AG04450 (cell line): ENCODE results near the gene FAM171A2. TPM values are rescaled to one million over a fixed set of nuclear protein-coding genes. Genes with fewer than 3 reads are reported as not detected.

Experiments used
- CTCF ChIA-PET: fragments of 300-600, 350-600 bp; formaldehyde crosslinking; extraction: SDS; loops from one replicate; lab custom pipeline; 2022; ENCODE audit warnings: antibody characterized with exemption, inconsistent platforms; lab: Charles Lee
- POLR2A ChIA-PET: fragments of 350-600 bp; formaldehyde crosslinking; extraction: SDS; loops from one replicate; lab custom pipeline; 2021; ENCODE audit warnings: antibody characterized with exemption, inconsistent platforms; lab: Yijun Ruan, JAX
- DNase-seq: peaks from one replicate; pipeline ENCODE4 v3.0.0-alpha.2; 2011; ENCODE audit warnings: low read depth, low spot score
- H3K27ac ChIP-seq: one replicate; pipeline ENCODE4 v1.5.1; 2012; ENCODE audit warnings: low read depth, low read length, control low read depth
- H3K27me3 ChIP-seq: one replicate; pipeline ENCODE4 v1.6.0; 2012; ENCODE audit warnings: low read length; ENCODE audit not compliant: control insufficient read depth, insufficient read depth
- H3K4me3 ChIP-seq: 2 replicates; pipeline ENCODE4 v1.5.1; 2011; ENCODE audit warnings: mild to moderate bottlenecking, low read depth, low read length, control low read depth
- H3K9me3 ChIP-seq: 2 replicates; pipeline ENCODE4 v1.5.1; 2012; ENCODE audit warnings: low read length; ENCODE audit not compliant: control insufficient read depth, insufficient read depth
- polyA plus RNA-seq: library from polyadenylated mRNA; depleted of rRNA; stranded (reverse); fragments of >200 nt; gene quantifications from 2 replicates; pipeline ENCODE4 v1.2.3, GENCODE V29; 2011
- TF ChIP-seq, protein P1 (sequence below): IDR thresholded peaks from 2 replicates; pipeline ENCODE4 v1.5.1; 2011; ENCODE audit warnings: low read depth, low read length, control low read depth, inconsistent platforms

FAM171A2 gene
- polyA plus RNA-seq, 1 experiment = 5.3 TPM

DNA sequence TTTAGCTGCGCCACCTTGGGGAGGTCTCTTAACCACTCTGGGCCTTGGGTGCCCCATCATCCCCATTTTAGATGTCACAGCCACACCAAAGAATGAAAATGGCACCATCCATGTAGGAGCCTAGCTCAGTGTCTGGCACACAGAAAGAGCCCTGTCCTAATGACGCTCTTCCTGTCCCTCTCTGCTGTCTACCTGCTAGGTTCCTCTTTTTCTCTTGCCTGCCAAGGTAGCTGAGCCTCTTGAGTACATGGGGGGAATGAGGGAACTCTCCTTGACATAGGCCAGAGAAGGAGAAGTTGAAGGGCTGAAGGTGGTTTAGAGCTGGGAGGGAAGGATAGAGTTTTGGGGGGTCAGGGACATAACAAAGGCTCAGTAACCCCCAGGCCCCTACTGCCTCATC is 53.5 kb downstream of the FAM171A2 start:
- no peak for DNase-seq
- CTCF ChIA-PET = interaction anchor here (0.5 kb wide), 1 partner anchor 13 kb away, joined by 3 read pairs; no protein-coding TSS in a partner anchor
- Histone ChIP-seq H3K27me3 (peaks cover 49% of the 10 kb centered on the region), H3K9me3 (no peaks in the 10 kb centered on the region; the same call in 1 of the 2 replicates), H3K4me3 (no peak overlapping the region), H3K27ac (no peak overlapping the region)
- TF ChIP-seq, protein P1, sequence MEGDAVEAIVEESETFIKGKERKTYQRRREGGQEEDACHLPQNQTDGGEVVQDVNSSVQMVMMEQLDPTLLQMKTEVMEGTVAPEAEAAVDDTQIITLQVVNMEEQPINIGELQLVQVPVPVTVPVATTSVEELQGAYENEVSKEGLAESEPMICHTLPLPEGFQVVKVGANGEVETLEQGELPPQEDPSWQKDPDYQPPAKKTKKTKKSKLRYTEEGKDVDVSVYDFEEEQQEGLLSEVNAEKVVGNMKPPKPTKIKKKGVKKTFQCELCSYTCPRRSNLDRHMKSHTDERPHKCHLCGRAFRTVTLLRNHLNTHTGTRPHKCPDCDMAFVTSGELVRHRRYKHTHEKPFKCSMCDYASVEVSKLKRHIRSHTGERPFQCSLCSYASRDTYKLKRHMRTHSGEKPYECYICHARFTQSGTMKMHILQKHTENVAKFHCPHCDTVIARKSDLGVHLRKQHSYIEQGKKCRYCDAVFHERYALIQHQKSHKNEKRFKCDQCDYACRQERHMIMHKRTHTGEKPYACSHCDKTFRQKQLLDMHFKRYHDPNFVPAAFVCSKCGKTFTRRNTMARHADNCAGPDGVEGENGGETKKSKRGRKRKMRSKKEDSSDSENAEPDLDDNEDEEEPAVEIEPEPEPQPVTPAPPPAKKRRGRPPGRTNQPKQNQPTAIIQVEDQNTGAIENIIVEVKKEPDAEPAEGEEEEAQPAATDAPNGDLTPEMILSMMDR = no peak
- POLR2A ChIA-PET = no interaction called here

DNA sequence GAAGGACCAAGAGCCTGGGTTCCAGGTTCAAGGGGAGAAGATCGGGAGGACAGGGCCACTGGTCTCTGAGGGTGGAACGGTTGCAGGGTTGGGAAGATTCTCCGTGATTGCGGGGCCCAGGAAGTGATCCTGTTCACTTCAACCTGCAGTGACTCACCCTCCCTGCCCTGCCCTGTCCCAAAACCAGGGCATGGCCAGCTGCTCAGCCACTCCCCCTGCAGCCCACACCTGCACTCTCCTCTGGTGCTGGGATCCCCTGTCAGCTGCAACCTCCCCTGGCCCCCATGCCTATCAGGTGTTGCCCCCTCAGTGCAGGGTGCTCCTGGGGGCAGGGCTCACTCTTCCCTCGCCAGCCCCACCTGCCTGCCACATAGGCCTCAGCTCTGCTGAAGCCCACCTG is 54.2 kb downstream of the FAM171A2 start:
- TF ChIP-seq, protein P1 = no peak
- Histone ChIP-seq H3K4me3 (no peak overlapping the region), H3K27ac (no peak overlapping the region), H3K27me3 (peaks cover 48% of the 10 kb centered on the region), H3K9me3 (no peaks in the 10 kb centered on the region; the same call in 1 of the 2 replicates)
- no peak for DNase-seq
- CTCF ChIA-PET = interaction anchor here (0.5 kb wide), 1 partner anchor 14 kb away, joined by 3 read pairs; no protein-coding TSS in a partner anchor
- POLR2A ChIA-PET = no interaction called here

DNA sequence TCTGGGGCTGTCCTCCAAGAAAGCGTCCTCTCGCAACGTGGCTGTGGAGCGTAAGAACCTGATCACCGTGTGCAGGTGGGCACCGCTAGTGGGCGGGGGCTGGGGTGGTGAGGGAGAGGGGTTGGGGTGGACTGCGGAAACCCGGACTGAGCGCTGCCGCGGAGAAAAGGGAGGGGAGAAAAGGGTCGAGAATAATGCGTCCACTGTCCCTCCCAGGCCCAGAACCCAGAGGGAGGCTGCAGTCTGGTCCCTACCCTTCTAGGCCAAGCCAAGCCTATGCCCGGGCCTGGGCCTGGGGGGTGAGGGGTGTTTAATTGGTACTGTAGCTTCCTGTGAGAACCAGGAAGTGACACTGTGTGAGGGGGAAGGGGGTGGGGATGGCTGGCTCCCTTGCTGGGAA is 54.8 kb downstream of the FAM171A2 start:
- no peak for DNase-seq
- no peak overlapping the region for H3K27ac ChIP-seq
- peak overlapping the region; percentile 22; the same call in 1 of the 2 replicates for H3K4me3 ChIP-seq
- H3K27me3 ChIP-seq = peaks cover 43% of the 10 kb centered on the region
- H3K9me3 ChIP-seq = no peaks in the 10 kb centered on the region; the same call in 1 of the 2 replicates
- ChIA-PET CTCF (no interaction called here), POLR2A (interaction anchor here (1.0 kb wide), 1 partner anchor 105 kb away, joined by 3 read pairs; no protein-coding TSS in a partner anchor)
- TF ChIP-seq, protein P1 = no peak

DNA sequence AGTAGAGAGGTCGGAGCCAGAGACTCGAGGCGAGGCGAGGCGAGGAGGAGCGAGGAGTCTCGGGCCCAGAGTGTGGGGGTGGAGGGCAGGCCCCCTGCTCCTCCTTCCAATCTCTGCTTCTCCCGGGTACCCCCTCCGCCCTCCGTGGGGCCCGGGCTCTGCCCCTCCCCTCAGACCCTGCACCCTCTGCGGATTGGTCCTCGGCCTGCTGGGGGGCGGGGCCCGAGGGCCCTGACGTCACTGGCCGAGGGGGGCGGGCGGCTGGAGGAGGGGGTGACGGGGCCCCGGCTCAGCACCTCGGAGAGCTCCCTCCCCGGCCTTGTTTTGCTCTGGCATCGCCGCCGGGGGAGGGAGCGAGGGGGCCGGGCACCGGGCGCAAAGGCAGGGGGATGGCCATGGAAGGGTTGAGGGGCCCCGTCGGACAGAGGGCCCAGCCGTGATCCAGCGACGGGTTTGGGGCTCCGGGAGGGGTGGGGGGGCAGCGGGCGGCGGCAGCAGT is 55.3 kb downstream of the FAM171A2 start, which contains the start of gene RUNDC3A:
Gene RUNDC3A, plus strand, starts transcription at position 282 of the 499 bp plus-strand sequence. CDS start 232 bp downstream, outside the sequence.
- no peaks in the 10 kb centered on the region; the same call in 1 of the 2 replicates for H3K9me3 ChIP-seq
- peak within 1 kb of the TSS; percentile 57 for H3K4me3 ChIP-seq
- H3K27ac ChIP-seq = no peak within 1 kb of the TSS
- DNase-seq = no peak
- POLR2A ChIA-PET = interaction anchor here (0.5 to 1.0 kb wide), 2 partner anchors 85 to 105 kb away, joined by 3 to 9 read pairs; no protein-coding TSS in a partner anchor
- peaks cover 41% of the 10 kb centered on the region for H3K27me3 ChIP-seq
- TF ChIP-seq, protein P1 = no peak
- CTCF ChIA-PET = no interaction called here
